A549 treated with CpdA at 1 μM for 4 hours (cell line): ENCODE data around the gene BRAT1. TPM values are rescaled to one million over a fixed set of nuclear protein-coding genes. Genes with fewer than 3 reads are reported as not detected.

Source experiments
- total RNA-seq: library from RNA; stranded (reverse); fragments of 200-300 nt; extraction: Qiagen RNA extraction; gene quantifications from 5 replicates; pipeline ENCODE4 v1.2.3, GENCODE V29; 2022; ENCODE audit warnings: low read depth

Gene BRAT1
- total RNA-seq, result 25.2 to 40.5 TPM (median 35.0 TPM) in 5 replicates

DNA sequence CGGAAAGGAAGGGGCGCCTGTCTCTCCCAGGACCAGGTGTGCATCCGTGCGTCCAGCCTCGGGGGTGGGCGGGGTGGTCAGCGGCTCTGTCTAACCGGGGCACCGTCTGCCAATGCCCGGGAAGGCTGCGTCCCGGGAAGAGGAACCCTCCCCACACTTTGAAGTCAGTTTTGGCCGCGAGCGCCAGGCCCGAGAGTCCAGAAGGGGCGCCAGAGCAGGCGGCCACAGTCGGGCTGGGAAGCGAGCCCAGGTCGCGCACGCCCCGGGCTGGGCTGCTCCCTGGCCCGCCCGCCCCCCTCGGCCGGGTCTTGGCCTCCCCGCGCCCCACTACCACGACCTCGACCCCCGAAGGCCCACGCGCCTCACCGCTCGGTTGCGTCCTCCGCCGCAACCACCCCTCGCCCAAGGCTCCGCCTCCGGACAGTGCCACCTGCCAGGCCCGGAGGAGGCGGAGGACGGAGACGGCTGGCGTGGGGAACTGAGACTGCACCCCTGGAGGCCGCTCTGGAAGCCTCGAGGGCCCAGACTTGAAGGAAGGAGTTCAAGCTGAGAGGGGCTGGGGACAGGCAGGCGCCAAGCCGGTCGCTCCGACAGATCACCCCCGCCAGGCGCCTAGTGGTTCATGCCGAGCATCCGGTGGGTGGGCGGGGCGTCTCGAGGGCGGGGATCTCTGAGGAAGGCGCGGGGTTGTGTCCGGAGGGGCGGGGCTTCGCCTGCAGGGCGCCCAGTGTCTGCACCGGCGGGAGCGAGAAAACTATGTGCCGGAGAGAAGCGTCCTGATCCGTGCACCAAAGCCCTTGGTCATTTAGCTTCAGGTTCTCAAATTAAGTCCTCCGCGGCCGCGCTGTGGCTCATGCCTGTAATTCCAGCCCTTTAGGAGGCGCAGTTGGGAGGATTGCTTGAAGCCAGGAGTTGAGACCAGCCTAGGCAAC is at the start of gene BRAT1:
BRAT1 (minus strand) TSS at position 404 of the 932 bp plus-strand sequence. CDS start 1,093 bp downstream, outside the sequence.

DNA sequence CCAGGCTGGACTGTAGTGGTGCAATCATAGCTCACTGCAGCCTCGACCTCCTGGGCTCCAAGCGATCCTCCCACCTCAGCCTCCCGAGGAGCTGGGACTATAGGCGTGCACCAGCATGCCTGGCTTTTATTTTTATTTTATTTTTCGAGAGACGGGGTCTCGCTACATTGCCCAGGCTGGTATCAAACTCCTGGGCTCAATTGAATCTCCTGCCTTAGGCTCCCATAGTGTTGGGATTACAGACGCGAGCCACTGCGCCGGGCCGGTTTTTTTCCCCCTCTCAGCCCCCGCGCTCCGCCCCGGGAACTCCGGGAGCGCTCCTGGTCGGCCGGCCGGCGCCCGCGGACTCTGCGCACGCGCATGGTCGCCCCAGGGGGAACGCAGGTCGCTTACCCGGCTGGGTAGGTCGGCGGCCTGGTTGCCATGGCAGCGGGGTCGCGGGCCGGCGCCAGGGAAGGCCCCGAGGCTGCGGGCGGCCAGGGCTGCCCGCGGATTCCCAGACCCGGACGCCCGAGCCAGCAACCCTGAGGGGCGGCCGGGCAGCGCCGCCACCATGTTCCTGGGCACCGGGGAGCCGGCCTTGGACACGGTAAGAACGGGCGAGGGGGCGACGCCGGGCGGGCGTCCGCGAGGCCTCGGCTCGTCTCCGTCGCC is 3.4 kb upstream of the BRAT1 start, which contains the start of gene IQCE:
IQCE (plus strand) TSS at position 351 of the 654 bp plus-strand sequence; CDS start at position 554, 203 bp downstream.

DNA sequence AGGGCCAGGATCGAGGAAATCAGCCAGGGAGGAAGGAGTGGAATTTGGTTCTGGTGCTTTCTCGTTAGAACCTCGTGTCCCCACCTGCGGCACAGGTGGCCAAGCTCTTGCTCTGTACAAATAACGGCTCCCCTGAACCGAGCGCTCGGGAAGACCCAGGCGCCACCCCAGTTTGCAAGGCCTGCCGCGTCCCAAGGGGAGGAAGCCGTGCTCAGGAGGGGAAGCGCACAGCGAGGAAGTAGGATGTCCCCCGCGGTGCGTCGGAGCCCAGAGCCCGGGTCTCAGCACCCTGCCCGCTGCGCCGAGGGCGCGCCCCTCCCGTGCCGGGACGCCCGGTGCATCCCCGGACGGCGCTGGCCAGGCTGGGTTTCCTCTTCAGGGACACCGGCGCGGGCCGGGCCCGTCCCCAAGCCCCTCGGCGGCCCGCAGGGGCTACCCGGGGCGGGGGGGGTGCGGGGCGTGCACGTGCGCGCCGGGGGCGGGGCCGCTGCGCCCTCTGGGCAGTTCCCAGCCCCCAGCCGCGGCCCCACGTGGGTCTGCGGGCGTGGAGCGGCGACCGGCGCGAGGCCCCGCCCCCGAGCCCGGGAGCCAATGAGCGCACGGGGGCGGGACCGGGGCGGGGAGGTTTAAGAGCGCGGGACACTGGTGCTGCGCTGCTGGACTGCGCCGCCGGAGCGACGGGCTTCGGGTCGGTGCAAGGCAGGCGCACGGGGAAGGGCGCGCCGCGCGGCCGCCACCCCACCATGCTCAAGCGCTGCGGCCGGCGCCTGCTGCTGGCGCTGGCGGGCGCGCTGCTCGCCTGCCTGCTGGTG is 36.0 kb downstream of the BRAT1 start, which contains the start of gene LFNG:
LFNG (plus strand) TSS at position 656 of the 812 bp plus-strand sequence; CDS start at position 744, 88 bp downstream.

Other genes with a start within 250 kb of the BRAT1 start
- 41.3 to 73.4 TPM (median 55.2 TPM) in 5 replicates for gene SNX8, start 241.1 kb downstream of the BRAT1 start, total RNA-seq
- 227 to 270 TPM (median 234 TPM) in 5 replicates for gene EIF3B, start 200.7 kb downstream of the BRAT1 start, total RNA-seq
- 7.8 to 16.3 TPM (median 13.6 TPM) in 5 replicates for gene CHST12, start 151.9 kb downstream of the BRAT1 start, total RNA-seq
- not detected in 5 replicates for gene GRIFIN, start 79.1 kb downstream of the BRAT1 start, total RNA-seq
- gene LFNG, start 35.8 kb downstream of the BRAT1 start, total RNA-seq, result 8.4 to 14.0 TPM (median 12.7 TPM) in 5 replicates
- 9.8 to 14.8 TPM (median 12.3 TPM) in 5 replicates for gene IQCE, start 3.5 kb upstream of the BRAT1 start, total RNA-seq
- gene TTYH3, start 76.5 kb upstream of the BRAT1 start, total RNA-seq, result 46.2 to 65.0 TPM (median 56.5 TPM) in 5 replicates
- 0.05 TPM in 1 of 5 replicates, not detected in the others for gene AMZ1, start 132.7 kb upstream of the BRAT1 start, total RNA-seq